Lower leg skin (tissue), 3 donors: ENCODE data around the gene AJAP1.
"Not testable (repeated sequence)": the region's sequence is repeated elsewhere in the genome, so short reads cannot be mapped to it uniquely, and the experiment has no call there.

Source experiments
- POLR2A ChIP-seq, 2 donors: fragments of 450-650 bp; IDR thresholded peaks; one replicate each; pipeline ENCODE4 v1.6.1; 2016 to 2017; ENCODE audit warnings: antibody characterized with exemption in 2 of 2, mild to moderate bottlenecking in 1 of 2, moderate library complexity in 1 of 2
- TF ChIP-seq, protein P1 (sequence below), 3 donors: fragments of 450-650 bp; IDR thresholded peaks; one replicate each; pipeline ENCODE4 v1.5.1; 2016; ENCODE audit warnings: antibody characterized with exemption in 3 of 3, mild to moderate bottlenecking in 3 of 3, moderate library complexity in 2 of 3

DNA sequence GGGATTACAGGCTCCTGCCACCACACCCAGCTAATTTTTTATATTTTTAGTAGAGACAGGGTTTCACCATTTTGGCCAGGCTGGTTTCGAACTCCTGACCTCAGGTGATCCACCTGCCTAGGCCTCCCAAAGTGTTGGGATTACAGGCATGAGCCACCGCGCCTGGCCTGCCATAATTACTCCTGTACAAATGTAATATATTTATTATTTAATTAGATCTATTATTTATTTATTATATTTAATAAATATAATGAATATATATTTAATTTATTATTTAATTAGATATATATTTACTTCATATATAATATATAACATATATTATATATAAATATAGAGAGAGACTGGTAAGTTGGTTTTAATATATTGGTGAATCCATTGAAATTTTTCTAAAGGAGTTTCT, 35.6 kb upstream of the AJAP1 start:
- TF ChIP-seq, protein P1, sequence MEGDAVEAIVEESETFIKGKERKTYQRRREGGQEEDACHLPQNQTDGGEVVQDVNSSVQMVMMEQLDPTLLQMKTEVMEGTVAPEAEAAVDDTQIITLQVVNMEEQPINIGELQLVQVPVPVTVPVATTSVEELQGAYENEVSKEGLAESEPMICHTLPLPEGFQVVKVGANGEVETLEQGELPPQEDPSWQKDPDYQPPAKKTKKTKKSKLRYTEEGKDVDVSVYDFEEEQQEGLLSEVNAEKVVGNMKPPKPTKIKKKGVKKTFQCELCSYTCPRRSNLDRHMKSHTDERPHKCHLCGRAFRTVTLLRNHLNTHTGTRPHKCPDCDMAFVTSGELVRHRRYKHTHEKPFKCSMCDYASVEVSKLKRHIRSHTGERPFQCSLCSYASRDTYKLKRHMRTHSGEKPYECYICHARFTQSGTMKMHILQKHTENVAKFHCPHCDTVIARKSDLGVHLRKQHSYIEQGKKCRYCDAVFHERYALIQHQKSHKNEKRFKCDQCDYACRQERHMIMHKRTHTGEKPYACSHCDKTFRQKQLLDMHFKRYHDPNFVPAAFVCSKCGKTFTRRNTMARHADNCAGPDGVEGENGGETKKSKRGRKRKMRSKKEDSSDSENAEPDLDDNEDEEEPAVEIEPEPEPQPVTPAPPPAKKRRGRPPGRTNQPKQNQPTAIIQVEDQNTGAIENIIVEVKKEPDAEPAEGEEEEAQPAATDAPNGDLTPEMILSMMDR (IDR thresholded peaks at IDR 0.05), result not testable (repeated sequence)
- TF ChIP-seq POLR2A (IDR thresholded peaks at IDR 0.05), result not testable (repeated sequence)
